Neural cell (in vitro differentiated cells): ENCODE data around the gene PANX2. TPM values are rescaled to one million over a fixed set of nuclear protein-coding genes. Genes with fewer than 3 reads are reported as not detected.

Experiments
- H2AFZ ChIP-seq: fragments of 200-600, 300-800 bp; sonication (generic), shearing (Covaris generic); 2 replicates; pipeline ENCODE4 v1.6.0; 2014; ENCODE audit warnings: low read depth, mild to moderate bottlenecking, antibody characterized with exemption, low read length, moderate library complexity
- H3F3A ChIP-seq: fragments of 200-600 bp; shearing (Covaris generic); 2 replicates; pipeline ENCODE4 v1.6.1; 2016; ENCODE audit warnings: mild to moderate bottlenecking, moderate library complexity, mixed read lengths, antibody characterized with exemption, low read length; ENCODE audit not compliant: insufficient read depth, poor library complexity, severe bottlenecking
- H3K27ac ChIP-seq: fragments of 200-600, 300-800 bp; sonication (generic), shearing (Covaris generic); 2 replicates; pipeline ENCODE4 v1.5.1; 2014; ENCODE audit warnings: mild to moderate bottlenecking, low read length, moderate library complexity
- H3K27me3 ChIP-seq: fragments of 300-800, 200-600 bp; sonication (generic), shearing (Covaris generic); 2 replicates; pipeline ENCODE4 v1.6.0; 2014; ENCODE audit warnings: mild to moderate bottlenecking, low read depth, low read length, moderate library complexity; ENCODE audit not compliant: insufficient read depth
- H3K36me3 ChIP-seq: fragments of 300-800, 200-600 bp; sonication (generic), shearing (Covaris generic); 2 replicates; pipeline ENCODE4 v1.5.1; 2014; ENCODE audit warnings: mild to moderate bottlenecking, antibody characterized with exemption, low read length, moderate library complexity; ENCODE audit not compliant: insufficient read depth
- H3K4me2 ChIP-seq: fragments of 300-800, 200-600 bp; sonication (generic), shearing (Covaris generic); 2 replicates; pipeline ENCODE4 v1.6.0; 2014; ENCODE audit warnings: mild to moderate bottlenecking, low read length
- H3K4me3 ChIP-seq: fragments of 300-800, 200-600 bp; sonication (generic), shearing (Covaris generic); 2 replicates; pipeline ENCODE4 v1.5.1; 2014; ENCODE audit warnings: mild to moderate bottlenecking, low read length, moderate library complexity
- H3K79me2 ChIP-seq: fragments of 200-600 bp; shearing (Covaris generic); replicated peaks from 2 replicates; pipeline ENCODE4 v1.6.0; 2014; ENCODE audit warnings: mild to moderate bottlenecking, low read length, moderate library complexity; ENCODE audit not compliant: insufficient read depth
- H3K9ac ChIP-seq: fragments of 300-800, 200-600 bp; sonication (generic), shearing (Covaris generic); 2 replicates; pipeline ENCODE4 v1.6.1; 2016; ENCODE audit warnings: mild to moderate bottlenecking, low read length, mixed read lengths
- H3K9me2 ChIP-seq: fragments of 200-600 bp; shearing (Covaris generic); 2 replicates; pipeline ENCODE4 v1.6.1; 2016; ENCODE audit warnings: mild to moderate bottlenecking, low read length, mixed read lengths; ENCODE audit not compliant: insufficient read depth
- H3K9me3 ChIP-seq: fragments of 200-600, 300-800 bp; sonication (generic), shearing (Covaris generic); 2 replicates; pipeline ENCODE4 v1.6.1; 2016; ENCODE audit warnings: mild to moderate bottlenecking, mixed run types, low read length, moderate library complexity, mixed read lengths
- H4K20me1 ChIP-seq: fragments of 200-600 bp; shearing (Covaris generic); 2 replicates; pipeline ENCODE4 v1.6.1; 2016; ENCODE audit warnings: mild to moderate bottlenecking, mixed run types; ENCODE audit not compliant: insufficient read depth
- EP300 ChIP-seq: fragments of 450-650 bp; conservative IDR thresholded peaks from 2 replicates; pipeline ENCODE4 v1.6.1; 2014; ENCODE audit warnings: antibody characterized with exemption, mild to moderate bottlenecking, moderate library complexity; ENCODE audit not compliant: poor library complexity, severe bottlenecking
- EZH2 ChIP-seq: fragments of 200-600, 300-800 bp; shearing (Covaris generic), sonication (generic); IDR thresholded peaks from 2 replicates; pipeline ENCODE4 v1.6.1; 2014; ENCODE audit warnings: antibody characterized with exemption, low read length, borderline replicate concordance, mild to moderate bottlenecking; ENCODE audit not compliant: insufficient read depth, poor library complexity, severe bottlenecking
- MXI1 ChIP-seq: fragments of 450-650 bp; conservative IDR thresholded peaks from 2 replicates; pipeline ENCODE4 v1.6.1; 2014; ENCODE audit warnings: antibody characterized with exemption, mild to moderate bottlenecking; ENCODE audit not compliant: poor library complexity, severe bottlenecking
- POLR2AphosphoS5 ChIP-seq: IDR thresholded peaks from 2 replicates; pipeline ENCODE4 v1.6.1; 2012
- RAD21 ChIP-seq: fragments of 450-650 bp; conservative IDR thresholded peaks from 2 replicates; pipeline ENCODE4 v1.6.1; 2014; ENCODE audit warnings: antibody characterized with exemption, mild to moderate bottlenecking, moderate library complexity
- SMC3 ChIP-seq: fragments of 450-650 bp; conservative IDR thresholded peaks from 2 replicates; pipeline ENCODE4 v1.6.1; 2014; ENCODE audit warnings: antibody characterized with exemption, mild to moderate bottlenecking, moderate library complexity; ENCODE audit not compliant: poor library complexity
- TAF1 ChIP-seq: IDR thresholded peaks from 2 replicates; pipeline ENCODE4 v1.6.1; 2012; ENCODE audit warnings: low read depth
- polyA plus RNA-seq: library from polyadenylated mRNA; depleted of rRNA; stranded (reverse); fragments of >200 nt; gene quantifications from 2 replicates; pipeline ENCODE4 v1.2.3, GENCODE V29; 2014
- TF ChIP-seq, protein P1 (sequence below): IDR thresholded peaks from 2 replicates; pipeline ENCODE4 v1.6.1; 2012; ENCODE audit warnings: borderline replicate concordance
- TF ChIP-seq, protein P2 (sequence below): fragments of 450-650 bp; IDR thresholded peaks from 2 replicates; pipeline ENCODE4 v1.5.1; 2014; ENCODE audit warnings: antibody characterized with exemption, mild to moderate bottlenecking, moderate library complexity; ENCODE audit not compliant: poor library complexity, severe bottlenecking

Gene PANX2
- polyA plus RNA-seq, 1 donor from 2014 or later = 3.4 TPM

- TF ChIP-seq EP300 = no peak
- no peak for TF ChIP-seq RAD21
- TF ChIP-seq SMC3 = no peak
- TF ChIP-seq, protein P1, sequence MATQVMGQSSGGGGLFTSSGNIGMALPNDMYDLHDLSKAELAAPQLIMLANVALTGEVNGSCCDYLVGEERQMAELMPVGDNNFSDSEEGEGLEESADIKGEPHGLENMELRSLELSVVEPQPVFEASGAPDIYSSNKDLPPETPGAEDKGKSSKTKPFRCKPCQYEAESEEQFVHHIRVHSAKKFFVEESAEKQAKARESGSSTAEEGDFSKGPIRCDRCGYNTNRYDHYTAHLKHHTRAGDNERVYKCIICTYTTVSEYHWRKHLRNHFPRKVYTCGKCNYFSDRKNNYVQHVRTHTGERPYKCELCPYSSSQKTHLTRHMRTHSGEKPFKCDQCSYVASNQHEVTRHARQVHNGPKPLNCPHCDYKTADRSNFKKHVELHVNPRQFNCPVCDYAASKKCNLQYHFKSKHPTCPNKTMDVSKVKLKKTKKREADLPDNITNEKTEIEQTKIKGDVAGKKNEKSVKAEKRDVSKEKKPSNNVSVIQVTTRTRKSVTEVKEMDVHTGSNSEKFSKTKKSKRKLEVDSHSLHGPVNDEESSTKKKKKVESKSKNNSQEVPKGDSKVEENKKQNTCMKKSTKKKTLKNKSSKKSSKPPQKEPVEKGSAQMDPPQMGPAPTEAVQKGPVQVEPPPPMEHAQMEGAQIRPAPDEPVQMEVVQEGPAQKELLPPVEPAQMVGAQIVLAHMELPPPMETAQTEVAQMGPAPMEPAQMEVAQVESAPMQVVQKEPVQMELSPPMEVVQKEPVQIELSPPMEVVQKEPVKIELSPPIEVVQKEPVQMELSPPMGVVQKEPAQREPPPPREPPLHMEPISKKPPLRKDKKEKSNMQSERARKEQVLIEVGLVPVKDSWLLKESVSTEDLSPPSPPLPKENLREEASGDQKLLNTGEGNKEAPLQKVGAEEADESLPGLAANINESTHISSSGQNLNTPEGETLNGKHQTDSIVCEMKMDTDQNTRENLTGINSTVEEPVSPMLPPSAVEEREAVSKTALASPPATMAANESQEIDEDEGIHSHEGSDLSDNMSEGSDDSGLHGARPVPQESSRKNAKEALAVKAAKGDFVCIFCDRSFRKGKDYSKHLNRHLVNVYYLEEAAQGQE = no peak
- no peak for TF ChIP-seq MXI1
- TF ChIP-seq, protein P2, sequence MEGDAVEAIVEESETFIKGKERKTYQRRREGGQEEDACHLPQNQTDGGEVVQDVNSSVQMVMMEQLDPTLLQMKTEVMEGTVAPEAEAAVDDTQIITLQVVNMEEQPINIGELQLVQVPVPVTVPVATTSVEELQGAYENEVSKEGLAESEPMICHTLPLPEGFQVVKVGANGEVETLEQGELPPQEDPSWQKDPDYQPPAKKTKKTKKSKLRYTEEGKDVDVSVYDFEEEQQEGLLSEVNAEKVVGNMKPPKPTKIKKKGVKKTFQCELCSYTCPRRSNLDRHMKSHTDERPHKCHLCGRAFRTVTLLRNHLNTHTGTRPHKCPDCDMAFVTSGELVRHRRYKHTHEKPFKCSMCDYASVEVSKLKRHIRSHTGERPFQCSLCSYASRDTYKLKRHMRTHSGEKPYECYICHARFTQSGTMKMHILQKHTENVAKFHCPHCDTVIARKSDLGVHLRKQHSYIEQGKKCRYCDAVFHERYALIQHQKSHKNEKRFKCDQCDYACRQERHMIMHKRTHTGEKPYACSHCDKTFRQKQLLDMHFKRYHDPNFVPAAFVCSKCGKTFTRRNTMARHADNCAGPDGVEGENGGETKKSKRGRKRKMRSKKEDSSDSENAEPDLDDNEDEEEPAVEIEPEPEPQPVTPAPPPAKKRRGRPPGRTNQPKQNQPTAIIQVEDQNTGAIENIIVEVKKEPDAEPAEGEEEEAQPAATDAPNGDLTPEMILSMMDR = no peak
- TF ChIP-seq TAF1 = no peak
- Histone ChIP-seq H3K4me2 (no peak overlapping the region), H3K27ac (no peak overlapping the region), H3K9me3 (no peaks in the 10 kb centered on the region), H3K4me3 (no peak overlapping the region), H2AFZ (no peak overlapping the region), H3K9ac (no peak overlapping the region), H3K79me2 (no peaks in the 10 kb centered on the region), H3F3A (no peaks in the 10 kb centered on the region), H4K20me1 (no peaks in the 10 kb centered on the region), H3K36me3 (no peaks in the 10 kb centered on the region), H3K9me2 (no peaks in the 10 kb centered on the region), H3K27me3 (no peaks in the 10 kb centered on the region)
Observed at GRCh38 chr22:50196256-50196655, 25.7 kb downstream of the PANX2 start.

GRCh38 chr22:50197000-50197800 is 26.7 kb downstream of the PANX2 start:
- Histone ChIP-seq H3K36me3 (no peaks in the 10 kb centered on the region), H4K20me1 (peaks cover 2% of the 10 kb centered on the region), H3K9me3 (no peaks in the 10 kb centered on the region), H3K27me3 (no peaks in the 10 kb centered on the region), H3K27ac (no peak overlapping the region), H3K4me2 (no peak overlapping the region), H3K79me2 (peaks cover 6% of the 10 kb centered on the region), H3K9me2 (no peaks in the 10 kb centered on the region), H3K9ac (no peak overlapping the region), H3F3A (no peaks in the 10 kb centered on the region), H3K4me3 (no peak overlapping the region), H2AFZ (no peak overlapping the region)
- TF ChIP-seq, protein P1 = no peak
- no peak for TF ChIP-seq EP300
- TF ChIP-seq POLR2AphosphoS5 = no peak
- TF ChIP-seq EZH2 = no peak
- TF ChIP-seq RAD21 = no peak
- TF ChIP-seq, protein P2 = no peak
- TF ChIP-seq SMC3 = no peak
- TF ChIP-seq MXI1 = no peak
- TF ChIP-seq TAF1 = no peak
